Measurements from ENCODE around the gene HPS6.

DNA sequence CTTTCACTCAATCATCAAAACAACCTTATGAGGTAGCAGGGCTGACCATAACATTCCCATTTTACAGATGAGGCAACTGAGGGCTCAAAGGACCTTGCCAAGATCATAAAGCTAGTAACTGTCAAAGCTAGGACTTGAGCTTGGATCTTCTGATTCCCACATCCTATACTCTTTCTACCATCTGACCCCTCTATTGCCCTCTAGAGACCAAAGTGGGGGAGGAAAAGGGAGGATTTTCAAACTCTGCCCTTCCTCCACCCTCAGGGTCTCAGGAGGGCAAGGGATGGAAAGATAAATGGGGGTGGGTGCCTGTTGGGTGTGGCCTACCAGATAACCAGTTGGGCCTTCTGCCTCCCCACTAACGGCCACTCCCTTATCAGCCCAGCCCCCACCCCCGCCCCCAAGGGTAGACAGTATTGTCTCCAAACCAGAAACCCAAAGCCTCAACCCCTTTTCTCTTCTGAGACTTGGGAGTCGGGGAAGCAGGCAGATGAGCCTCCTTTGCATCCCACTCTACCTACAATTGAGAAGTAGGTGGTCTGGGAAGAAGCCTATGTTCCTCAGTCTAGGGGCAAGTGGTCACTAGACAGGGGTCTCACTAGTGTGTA, 47.2 kb downstream of the HPS6 start:
- TF ChIP-seq, protein P1, sequence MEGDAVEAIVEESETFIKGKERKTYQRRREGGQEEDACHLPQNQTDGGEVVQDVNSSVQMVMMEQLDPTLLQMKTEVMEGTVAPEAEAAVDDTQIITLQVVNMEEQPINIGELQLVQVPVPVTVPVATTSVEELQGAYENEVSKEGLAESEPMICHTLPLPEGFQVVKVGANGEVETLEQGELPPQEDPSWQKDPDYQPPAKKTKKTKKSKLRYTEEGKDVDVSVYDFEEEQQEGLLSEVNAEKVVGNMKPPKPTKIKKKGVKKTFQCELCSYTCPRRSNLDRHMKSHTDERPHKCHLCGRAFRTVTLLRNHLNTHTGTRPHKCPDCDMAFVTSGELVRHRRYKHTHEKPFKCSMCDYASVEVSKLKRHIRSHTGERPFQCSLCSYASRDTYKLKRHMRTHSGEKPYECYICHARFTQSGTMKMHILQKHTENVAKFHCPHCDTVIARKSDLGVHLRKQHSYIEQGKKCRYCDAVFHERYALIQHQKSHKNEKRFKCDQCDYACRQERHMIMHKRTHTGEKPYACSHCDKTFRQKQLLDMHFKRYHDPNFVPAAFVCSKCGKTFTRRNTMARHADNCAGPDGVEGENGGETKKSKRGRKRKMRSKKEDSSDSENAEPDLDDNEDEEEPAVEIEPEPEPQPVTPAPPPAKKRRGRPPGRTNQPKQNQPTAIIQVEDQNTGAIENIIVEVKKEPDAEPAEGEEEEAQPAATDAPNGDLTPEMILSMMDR (IDR thresholded peaks at IDR 0.05): no peak
- no peak for TF ChIP-seq POLR2A (IDR thresholded peaks at IDR 0.05)
